Lower leg skin (tissue), 4 donors: Measurements from ENCODE around the gene ZNF407. TPM values are rescaled to one million over a fixed set of nuclear protein-coding genes. Genes with fewer than 3 reads are reported as not detected.

Experiments used
- DNase-seq, 2 donors: peaks; one replicate each; pipeline ENCODE4 v3.0.0-alpha.2; 2019; ENCODE audit warnings: low spot score in 2 of 2
- H3K4me3 ChIP-seq: fragments of 200-600 bp; sonication (generic); 2 replicates; pipeline ENCODE4 v1.5.1; 2017; ENCODE audit warnings: mild to moderate bottlenecking, low read depth; ENCODE audit not compliant: poor library complexity, severe bottlenecking
- POLR2A ChIP-seq, 2 donors: fragments of 450-650 bp; IDR thresholded peaks; one replicate each; pipeline ENCODE4 v1.6.1; 2016 to 2017; ENCODE audit warnings: antibody characterized with exemption in 2 of 2, mild to moderate bottlenecking in 1 of 2, moderate library complexity in 1 of 2
- WGBS, 2 donors: methylation state at CpG; one replicate each; pipeline ENCODE4 v1.1.5; 2018; 5-methylcytosine and 5-hydroxymethylcytosine counted together
- intact Hi-C: fragments of 100-400 bp; cut with DNase I; formaldehyde crosslinking; loops from one replicate; pipeline ENCODE4 v1.15.0; 2023; ENCODE audit warnings: low total_unique reads
- total RNA-seq, 4 donors: library from RNA; depleted of rRNA; stranded (reverse); fragments of >200 nt; gene quantifications; one replicate each; pipeline ENCODE4 v1.1.0, GENCODE V29; 2016
- TF ChIP-seq, protein P1 (sequence below), 3 donors: fragments of 450-650 bp; IDR thresholded peaks; one replicate each; pipeline ENCODE4 v1.5.1; 2016; ENCODE audit warnings: antibody characterized with exemption in 3 of 3, mild to moderate bottlenecking in 3 of 3, moderate library complexity in 2 of 3

Gene ZNF407
- total RNA-seq, 4 donors from 2014 or later = 7.0 to 13.9 (median 10.9) TPM

DNA sequence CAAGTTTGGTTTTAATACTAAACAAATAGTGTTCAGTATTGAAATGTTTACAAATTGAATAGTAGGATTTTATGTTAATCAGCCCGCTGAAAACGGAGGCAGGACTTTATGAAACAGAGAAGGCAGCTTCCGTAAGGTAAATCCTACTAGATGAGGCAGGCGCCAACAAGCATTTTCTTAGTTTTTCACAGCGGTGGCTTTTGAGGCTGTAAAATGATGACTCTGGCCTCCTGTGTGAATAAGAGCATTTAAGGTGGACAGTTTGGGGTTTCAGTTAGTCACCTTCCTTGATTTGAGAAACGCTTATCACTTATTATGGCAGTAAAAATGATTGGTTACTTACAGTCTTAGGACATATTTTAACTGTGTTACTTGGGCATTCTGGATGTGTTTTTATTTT, 398.4 kb downstream of the ZNF407 start:
- DNase-seq = no peak
- intact Hi-C loops = no loop called here
- 89 to 90% methylated on average over 6 of the region's 6 CpGs for WGBS, 2 donors

GRCh38 chr18:74996996-74997395, 399.3 kb downstream of the ZNF407 start:
- intact Hi-C loops = no loop called here
- H3K4me3 ChIP-seq = no peak overlapping the region
- TF ChIP-seq POLR2A (IDR thresholded peaks at IDR 0.05) = no peak
- TF ChIP-seq, protein P1, sequence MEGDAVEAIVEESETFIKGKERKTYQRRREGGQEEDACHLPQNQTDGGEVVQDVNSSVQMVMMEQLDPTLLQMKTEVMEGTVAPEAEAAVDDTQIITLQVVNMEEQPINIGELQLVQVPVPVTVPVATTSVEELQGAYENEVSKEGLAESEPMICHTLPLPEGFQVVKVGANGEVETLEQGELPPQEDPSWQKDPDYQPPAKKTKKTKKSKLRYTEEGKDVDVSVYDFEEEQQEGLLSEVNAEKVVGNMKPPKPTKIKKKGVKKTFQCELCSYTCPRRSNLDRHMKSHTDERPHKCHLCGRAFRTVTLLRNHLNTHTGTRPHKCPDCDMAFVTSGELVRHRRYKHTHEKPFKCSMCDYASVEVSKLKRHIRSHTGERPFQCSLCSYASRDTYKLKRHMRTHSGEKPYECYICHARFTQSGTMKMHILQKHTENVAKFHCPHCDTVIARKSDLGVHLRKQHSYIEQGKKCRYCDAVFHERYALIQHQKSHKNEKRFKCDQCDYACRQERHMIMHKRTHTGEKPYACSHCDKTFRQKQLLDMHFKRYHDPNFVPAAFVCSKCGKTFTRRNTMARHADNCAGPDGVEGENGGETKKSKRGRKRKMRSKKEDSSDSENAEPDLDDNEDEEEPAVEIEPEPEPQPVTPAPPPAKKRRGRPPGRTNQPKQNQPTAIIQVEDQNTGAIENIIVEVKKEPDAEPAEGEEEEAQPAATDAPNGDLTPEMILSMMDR (IDR thresholded peaks at IDR 0.05) = no peak
- no peak for DNase-seq
- 91 to 93% methylated on average over 6 of the region's 6 CpGs for WGBS, 2 donors

More for the DNA sequence above, 398.4 kb downstream of the ZNF407 start:
- no peak for TF ChIP-seq POLR2A (IDR thresholded peaks at IDR 0.05)
- TF ChIP-seq, protein P1 (IDR thresholded peaks at IDR 0.05) = no peak
- H3K4me3 ChIP-seq = no peak overlapping the region

- no peak for DNase-seq
- WGBS, 2 donors = 66 to 78% methylated on average over 3 of the region's 3 CpGs
- intact Hi-C loops = no loop called here
- no peak for TF ChIP-seq POLR2A (IDR thresholded peaks at IDR 0.05)
- H3K4me3 ChIP-seq = no peak overlapping the region
Observed at GRCh38 chr18:75000920-75001319, 403.2 kb downstream of the ZNF407 start.

- TF ChIP-seq, protein P1 (IDR thresholded peaks at IDR 0.05) = no peak
- TF ChIP-seq POLR2A (IDR thresholded peaks at IDR 0.05) = no peak
Observed at GRCh38 chr18:75003039-75003438, 405.4 kb downstream of the ZNF407 start.

GRCh38 chr18:75003764-75004690, 406.4 kb downstream of the ZNF407 start:
- intact Hi-C loops = no loop called here
- WGBS, 2 donors = 96 to 97% methylated on average over 23 of the region's 23 CpGs
- DNase-seq = no peak
- TF ChIP-seq POLR2A (IDR thresholded peaks at IDR 0.05) = no peak
- TF ChIP-seq, protein P1 (IDR thresholded peaks at IDR 0.05) = no peak
- H3K4me3 ChIP-seq = no peak overlapping the region

More at GRCh38 chr18:75003039-75003438, 405.4 kb downstream of the ZNF407 start:
- no peak for DNase-seq
- H3K4me3 ChIP-seq = no peak overlapping the region
- intact Hi-C loops = no loop called here
- WGBS, 2 donors = 81 to 82% methylated on average over 2 of the region's 2 CpGs

DNA sequence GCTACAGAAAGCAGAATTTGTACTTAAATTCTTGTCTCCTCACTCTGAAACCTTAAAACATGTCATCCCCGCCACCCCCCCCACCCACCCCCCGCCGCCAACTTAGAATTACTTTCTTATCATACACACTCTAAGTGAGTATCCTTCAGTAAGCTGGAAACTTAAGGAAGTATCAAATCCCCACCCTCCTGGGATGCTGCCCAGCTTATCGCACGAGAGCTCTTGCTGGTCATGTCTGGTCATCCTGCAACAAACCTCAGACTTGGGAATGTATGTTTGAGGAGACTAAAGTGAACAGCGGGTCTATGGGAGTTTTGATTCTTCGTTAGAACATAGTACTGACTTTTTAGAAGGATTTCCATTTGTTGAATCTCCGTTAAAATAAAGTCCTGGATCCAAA, 408.0 kb downstream of the ZNF407 start:
- DNase-seq = no peak
- intact Hi-C loops = no loop called here
- TF ChIP-seq POLR2A (IDR thresholded peaks at IDR 0.05) = no peak
- TF ChIP-seq, protein P1 (IDR thresholded peaks at IDR 0.05) = no peak
- WGBS, 2 donors = 85 to 89% methylated on average over 8 of the region's 8 CpGs
- H3K4me3 ChIP-seq = no peak overlapping the region
